Fibroblast of lung (primary cell): ENCODE data around the gene RRM1. TPM values are rescaled to one million over a fixed set of nuclear protein-coding genes. Genes with fewer than 3 reads are reported as not detected.
"Not testable (repeated sequence)": the region's sequence is repeated elsewhere in the genome, so short reads cannot be mapped to it uniquely, and the experiment has no call there.

Source experiments
- DNase-seq, 2 donors: peaks; one replicate each; pipeline versions ENCODE4 v3.0.0 to v3.0.0-alpha.2; 2010; ENCODE audit warnings: low read depth in 2 of 2
- H2AFZ ChIP-seq: 2 replicates; pipeline ENCODE4 v1.5.1; 2012; ENCODE audit warnings: low read length, control low read depth, inconsistent platforms
- H3K27ac ChIP-seq: 2 replicates; pipeline ENCODE4 v1.5.1; 2011; ENCODE audit warnings: low read length, control low read depth; ENCODE audit not compliant: insufficient read depth
- H3K27me3 ChIP-seq: 2 replicates; pipeline ENCODE4 v1.5.1; 2011; ENCODE audit warnings: mild to moderate bottlenecking, low read length; ENCODE audit not compliant: control insufficient read depth, insufficient read depth
- H3K36me3 ChIP-seq: 2 replicates; pipeline ENCODE4 v1.5.1; 2011; ENCODE audit warnings: low read length; ENCODE audit not compliant: control insufficient read depth, insufficient read depth
- H3K4me1 ChIP-seq: 2 replicates; pipeline ENCODE4 v1.5.1; 2011; ENCODE audit warnings: low read length; ENCODE audit not compliant: control insufficient read depth, insufficient read depth; ENCODE audit errors: extremely low read depth
- H3K4me2 ChIP-seq: 2 replicates; pipeline ENCODE4 v1.5.1; 2011; ENCODE audit warnings: low read length, control low read depth; ENCODE audit not compliant: insufficient read depth; ENCODE audit errors: extremely low read depth
- H3K4me3 ChIP-seq, 4 experiments: fragments of 200-600 bp in 1 of 4; sonication (generic) in 1 of 4; replicated peaks in 1 of 4; 2 replicates each; pipeline ENCODE4 v1.5.1; 2011 to 2016; ENCODE audit warnings: low read length in 4 of 4, low read depth in 3 of 4, mild to moderate bottlenecking in 3 of 4, control low read depth in 2 of 4, inconsistent platforms in 1 of 4, mixed read lengths in 1 of 4; ENCODE audit not compliant: insufficient read depth in 1 of 4; ENCODE audit errors: control extremely low read depth in 1 of 4
- H3K79me2 ChIP-seq: 2 replicates; pipeline ENCODE4 v1.5.1; 2012; ENCODE audit warnings: mild to moderate bottlenecking, low read length, inconsistent platforms; ENCODE audit not compliant: control insufficient read depth, insufficient read depth
- H3K9ac ChIP-seq: 2 replicates; pipeline ENCODE4 v1.5.1; 2011; ENCODE audit warnings: mild to moderate bottlenecking, low read length, control low read depth; ENCODE audit not compliant: insufficient read depth
- H3K9me3 ChIP-seq: 2 replicates; pipeline ENCODE4 v1.5.1; 2012; ENCODE audit warnings: low read depth, low read length; ENCODE audit not compliant: control insufficient read depth, insufficient read depth
- H4K20me1 ChIP-seq: 2 replicates; pipeline ENCODE4 v1.5.1; 2011; ENCODE audit warnings: low read length; ENCODE audit not compliant: control insufficient read depth, insufficient read depth; ENCODE audit errors: extremely low read depth
- EZH2 ChIP-seq: IDR thresholded peaks from 2 replicates; pipeline ENCODE4 v1.5.1; 2012; ENCODE audit warnings: low read length, control low read depth, mild to moderate bottlenecking; ENCODE audit errors: missing control alignments
- polyA plus RNA-seq, 2 donors: library from polyadenylated mRNA; depleted of rRNA in 1 of 2; stranded (reverse) in 1 of 2; unstranded in 1 of 2; fragments of >200 nt; gene quantifications; 2 replicates each; pipeline ENCODE4 v1.2.1, GENCODE V29; 2011 to 2012; ENCODE audit warnings: missing spikeins in 1 of 2
- total RNA-seq: library from RNA; depleted of rRNA; stranded (reverse); fragments of >200 nt; gene quantifications from 2 replicates; pipeline ENCODE4 v1.2.1, GENCODE V29; 2014
- TF ChIP-seq, protein P1 (sequence below), 2 donors: IDR thresholded peaks in 1 of 2; conservative IDR thresholded peaks in 1 of 2; 1 replicate in 1 of 2; 2 replicates in 1 of 2; pipeline ENCODE4 v1.5.1; 2011 to 2012; ENCODE audit warnings: low read length in 2 of 2, control low read depth in 1 of 2, inconsistent platforms in 1 of 2, low read depth in 1 of 2, mild to moderate bottlenecking in 1 of 2

RRM1 gene
- total and polyA plus RNA-seq, 2 donors (not counting 1 experiment from before 2014, with no cell fraction given), result 57.5 to 85.0 TPM

DNA sequence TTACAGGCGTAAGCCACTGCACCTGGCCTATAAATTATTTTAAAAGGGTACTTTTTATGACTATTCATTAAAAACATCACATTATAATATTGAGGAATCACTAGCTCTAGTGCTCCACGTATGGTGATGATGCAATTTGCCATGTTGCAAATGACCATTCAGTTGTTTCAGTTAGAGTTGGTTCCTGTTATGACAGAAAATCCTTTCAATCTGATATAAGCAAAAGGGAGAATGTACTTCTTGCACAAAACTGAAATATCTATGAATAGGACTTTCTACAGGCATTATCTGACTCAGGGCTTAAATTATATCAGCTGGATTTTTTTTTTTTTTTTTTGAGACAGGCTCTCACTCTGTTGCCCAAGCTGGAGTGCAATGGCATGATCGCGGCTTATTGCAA, 45.6 kb upstream of the RRM1 start:
- H3K4me2 ChIP-seq, result no peak overlapping the region
- no peak overlapping the region for H2AFZ ChIP-seq
- no peak overlapping the region for H3K4me3 ChIP-seq
- TF ChIP-seq EZH2, result no peak
- TF ChIP-seq, protein P1, sequence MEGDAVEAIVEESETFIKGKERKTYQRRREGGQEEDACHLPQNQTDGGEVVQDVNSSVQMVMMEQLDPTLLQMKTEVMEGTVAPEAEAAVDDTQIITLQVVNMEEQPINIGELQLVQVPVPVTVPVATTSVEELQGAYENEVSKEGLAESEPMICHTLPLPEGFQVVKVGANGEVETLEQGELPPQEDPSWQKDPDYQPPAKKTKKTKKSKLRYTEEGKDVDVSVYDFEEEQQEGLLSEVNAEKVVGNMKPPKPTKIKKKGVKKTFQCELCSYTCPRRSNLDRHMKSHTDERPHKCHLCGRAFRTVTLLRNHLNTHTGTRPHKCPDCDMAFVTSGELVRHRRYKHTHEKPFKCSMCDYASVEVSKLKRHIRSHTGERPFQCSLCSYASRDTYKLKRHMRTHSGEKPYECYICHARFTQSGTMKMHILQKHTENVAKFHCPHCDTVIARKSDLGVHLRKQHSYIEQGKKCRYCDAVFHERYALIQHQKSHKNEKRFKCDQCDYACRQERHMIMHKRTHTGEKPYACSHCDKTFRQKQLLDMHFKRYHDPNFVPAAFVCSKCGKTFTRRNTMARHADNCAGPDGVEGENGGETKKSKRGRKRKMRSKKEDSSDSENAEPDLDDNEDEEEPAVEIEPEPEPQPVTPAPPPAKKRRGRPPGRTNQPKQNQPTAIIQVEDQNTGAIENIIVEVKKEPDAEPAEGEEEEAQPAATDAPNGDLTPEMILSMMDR (conservative IDR thresholded peaks at IDR 0.05 in 1 of 2, IDR thresholded peaks at IDR 0.05 in 1 of 2; ENCODE audit: low read depth in 1 of 2, low read length in 2 of 2), result no peak
- H3K36me3 ChIP-seq, result no peaks in the 10 kb centered on the region
- H3K9ac ChIP-seq, result no peak overlapping the region
- no peaks in the 10 kb centered on the region for H3K4me1 ChIP-seq
- no peak overlapping the region for H3K27ac ChIP-seq
- no peak for DNase-seq
- no peaks in the 10 kb centered on the region for H3K9me3 ChIP-seq
- H3K79me2 ChIP-seq, result no peaks in the 10 kb centered on the region
- H4K20me1 ChIP-seq, result no peaks in the 10 kb centered on the region
- no peaks in the 10 kb centered on the region for H3K27me3 ChIP-seq

DNA sequence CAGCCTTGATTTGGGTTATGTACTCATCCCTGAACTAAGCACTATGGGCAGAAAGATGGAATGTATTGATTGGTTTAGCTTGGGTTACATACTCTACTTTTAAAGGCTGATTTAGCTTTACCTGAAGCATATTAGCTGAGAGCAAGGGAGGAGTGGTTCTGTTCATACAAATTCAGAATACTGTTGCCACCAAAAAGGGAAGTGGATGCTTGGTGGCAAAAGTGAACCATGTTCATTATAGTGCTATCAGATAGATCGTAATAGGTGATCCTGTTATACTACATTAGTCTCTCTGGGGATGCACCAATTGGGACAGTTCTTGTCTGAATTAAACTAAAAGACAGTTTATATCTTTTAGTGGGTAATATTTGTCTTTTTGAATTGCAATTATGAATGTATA, 44.5 kb upstream of the RRM1 start:
- Histone ChIP-seq H4K20me1 (no peaks in the 10 kb centered on the region), H3K79me2 (no peaks in the 10 kb centered on the region), H3K36me3 (no peaks in the 10 kb centered on the region), H3K9me3 (no peaks in the 10 kb centered on the region), H3K27me3 (no peaks in the 10 kb centered on the region), H3K9ac (no peak overlapping the region), H3K4me3 (no peak overlapping the region), H2AFZ (no peak overlapping the region), H3K4me2 (no peak overlapping the region), H3K4me1 (no peaks in the 10 kb centered on the region), H3K27ac (no peak overlapping the region)
- TF ChIP-seq, protein P1 (conservative IDR thresholded peaks at IDR 0.05 in 1 of 2, IDR thresholded peaks at IDR 0.05 in 1 of 2; ENCODE audit: low read depth in 1 of 2, low read length in 2 of 2), result no peak
- TF ChIP-seq EZH2, result no peak
- DNase-seq, result no peak

- H3K4me1 ChIP-seq, H3K79me2 ChIP-seq, H3K27ac ChIP-seq, H4K20me1 ChIP-seq, DNase-seq, H3K9ac ChIP-seq, H3K4me2 ChIP-seq, H3K4me3 ChIP-seq, H3K9me3 ChIP-seq, H2AFZ ChIP-seq, H3K36me3 ChIP-seq, H3K27me3 ChIP-seq: not testable (repeated sequence)
These were observed 41.4 kb upstream of the RRM1 start for GRCh38 chr11:4053200-4053599.
